Measurements from ENCODE around the gene MTCH1. TPM values are rescaled to one million over a fixed set of nuclear protein-coding genes. Genes with fewer than 3 reads are reported as not detected.
A peak's percentile ranks its signal among the peaks of the same experiment; 100 is the strongest.

The MTCH1 gene
- total and polyA plus RNA-seq, 9 of the 15 experiments (the other 6 are each of a cell fraction or from before 2014, with no cell fraction given) = 7.9 to 161 (median 118) TPM

- Histone ChIP-seq H3K9me1 (ENCODE audit: control insufficient read depth, insufficient read depth, low read length) (peaks cover 3% of the 10 kb centered on the region), H3K9ac (ENCODE audit: insufficient read depth in 1 of 2, low read depth in 2 of 2, low read length in 2 of 2) (0 out of 4 replicates have a peak overlapping the region, but pooled peaks of 1 of the 2 experiments have one; percentile 7), H3K27ac (ENCODE audit: extremely low read depth, low read depth, low read length) (no peak overlapping the region), H3K36me3 (ENCODE audit: control insufficient read depth, insufficient read depth, low read length) (no peaks in the 10 kb centered on the region), H3K79me2 (ENCODE audit: control insufficient read depth, insufficient read depth, low read length) (no peaks in the 10 kb centered on the region), H3K4me1 (replicated peaks in 1 of 2; ENCODE audit: control insufficient read depth in 2 of 2, insufficient read depth in 2 of 2, low read length in 2 of 2) (peaks cover 13 to 42% of the 10 kb centered on the region in 2 experiments), H4K20me1 (replicated peaks; ENCODE audit: control insufficient read depth, insufficient read depth, low read length) (peaks cover 4% of the 10 kb centered on the region; the same call in 1 of the 2 replicates), H3K27me3 (ENCODE audit: control insufficient read depth in 2 of 2, insufficient read depth in 2 of 2, low read length in 2 of 2) (no peaks in the 10 kb centered on the region), H3K4me2 (ENCODE audit: insufficient read depth, low read length) (no peak overlapping the region), H3K9me3 (replicated peaks; ENCODE audit: control insufficient read depth, insufficient read depth, low read depth, low read length) (no peaks in the 10 kb centered on the region), H3K4me3 (no peak overlapping the region), H2AFZ (ENCODE audit: low read depth, low read length) (no peak overlapping the region)
- in situ Hi-C loops (cut with MboI) (loop anchor here (5.0 to 25.0 kb wide), 4 partner anchors 153 to 1465 kb away; partner anchors contain the start of gene PIM1), intact Hi-C loops (cut with micrococcal nuclease) (loop anchor here (10.0 kb wide), 2 partner anchors 463 to 673 kb away; partner anchors contain the start of gene MDGA1)
- no peak for ATAC-seq
- POLR2A ChIA-PET = interaction anchor here (0.6 to 1.6 kb wide), 8 partner anchors 147 to 411 kb away, joined by 3 to 6 read pairs (median 4); no protein-coding TSS in a partner anchor
- CTCF ChIA-PET (ENCODE audit: low intra/inter-chr PET ratio) = interaction anchor here (0.6 to 9.7 kb wide), 7 partner anchors 29 to 543 kb away, joined by 3 to 204 read pairs (median 4); partner anchors contain the start of gene PIM1
- no peak for FAIRE-seq
- no peak for DNase-seq (ENCODE audit: extremely low read depth in 1 of 4, low spot score in 3 of 4)
- BruUV-seq (replicated peaks) = no TSS peak
- 92% methylated on average over 17 of the region's 17 CpGs for WGBS (ENCODE audit: insufficient coverage, low coverage, missing lambda C conversion rate)
- TF ChIP-seq EP400 (IDR thresholded peaks at IDR 0.05) (no peak), MXD1 (CRISPR knock-in tag; IDR thresholded peaks at IDR 0.05; ENCODE audit: borderline replicate concordance, poor library complexity, severe bottlenecking) (no peak), ATF1 (CRISPR knock-in tag; IDR thresholded peaks at IDR 0.05) (no peak), ATF1 (tag; IDR thresholded peaks at IDR 0.05) (peak; percentile 5; the same call in 1 of the 2 replicates), RBM14 (IDR thresholded peaks at IDR 0.05; ENCODE audit: borderline replicate concordance, insufficient read depth, low read depth, low read length) (no peak), NCOA4 (IDR thresholded peaks at IDR 0.05; ENCODE audit: partially characterized antibody) (no peak), NCOA1 (IDR thresholded peaks at IDR 0.05; ENCODE audit: low read depth) (no peak), PTTG1 (tag; IDR thresholded peaks at IDR 0.05; ENCODE audit: low read depth) (no peak), ZNF174 (CRISPR knock-in tag; IDR thresholded peaks at IDR 0.05) (no peak), TRIM28 (IDR thresholded peaks at IDR 0.05) (no peak), TARDBP (IDR thresholded peaks at IDR 0.05) (no peak), RUNX1 (IDR thresholded peaks at IDR 0.05; ENCODE audit: low read depth) (no peak), PHF8 (IDR thresholded peaks at IDR 0.05; ENCODE audit: borderline replicate concordance, low read length) (no peak), FOXJ2 (tag; IDR thresholded peaks at IDR 0.05) (no peak), TSC22D4 (tag; IDR thresholded peaks at IDR 0.05) (no peak), ZNF347 (CRISPR knock-in tag; IDR thresholded peaks at IDR 0.05; ENCODE audit: low read depth) (no peak), ZBTB7A (IDR thresholded peaks at IDR 0.05; ENCODE audit: borderline replicate concordance, control insufficient read depth, low read depth, low read length) (0 out of 2 replicates have a peak, but pooled peaks have one; percentile 23)
- TF ChIP-seq, protein P1, sequence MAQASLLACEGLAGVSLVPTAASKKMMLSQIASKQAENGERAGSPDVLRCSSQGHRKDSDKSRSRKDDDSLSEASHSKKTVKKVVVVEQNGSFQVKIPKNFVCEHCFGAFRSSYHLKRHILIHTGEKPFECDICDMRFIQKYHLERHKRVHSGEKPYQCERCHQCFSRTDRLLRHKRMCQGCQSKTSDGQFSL (CRISPR knock-in tag; IDR thresholded peaks at IDR 0.05) = no peak
- TF ChIP-seq, protein P1 (tag; IDR thresholded peaks at IDR 0.05) = no peak
- TF ChIP-seq, protein P2, sequence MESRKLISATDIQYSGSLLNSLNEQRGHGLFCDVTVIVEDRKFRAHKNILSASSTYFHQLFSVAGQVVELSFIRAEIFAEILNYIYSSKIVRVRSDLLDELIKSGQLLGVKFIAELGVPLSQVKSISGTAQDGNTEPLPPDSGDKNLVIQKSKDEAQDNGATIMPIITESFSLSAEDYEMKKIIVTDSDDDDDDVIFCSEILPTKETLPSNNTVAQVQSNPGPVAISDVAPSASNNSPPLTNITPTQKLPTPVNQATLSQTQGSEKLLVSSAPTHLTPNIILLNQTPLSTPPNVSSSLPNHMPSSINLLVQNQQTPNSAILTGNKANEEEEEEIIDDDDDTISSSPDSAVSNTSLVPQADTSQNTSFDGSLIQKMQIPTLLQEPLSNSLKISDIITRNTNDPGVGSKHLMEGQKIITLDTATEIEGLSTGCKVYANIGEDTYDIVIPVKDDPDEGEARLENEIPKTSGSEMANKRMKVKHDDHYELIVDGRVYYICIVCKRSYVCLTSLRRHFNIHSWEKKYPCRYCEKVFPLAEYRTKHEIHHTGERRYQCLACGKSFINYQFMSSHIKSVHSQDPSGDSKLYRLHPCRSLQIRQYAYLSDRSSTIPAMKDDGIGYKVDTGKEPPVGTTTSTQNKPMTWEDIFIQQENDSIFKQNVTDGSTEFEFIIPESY (CRISPR knock-in tag; IDR thresholded peaks at IDR 0.05) = no peak
These were observed 36.3 kb upstream of the MTCH1 start for GRCh38 chr6:37022135-37022863.
